ENCODE data around the gene RARG.
A peak's percentile ranks its signal among the peaks of the same experiment; 100 is the strongest.

Gene RARG

GRCh38 chr12:53231921-53232645 is at the start of gene RARG:
Gene RARG, minus strand, starts transcription at chr12:53232209. Its CDS starts 4,664 bp downstream, at chr12:53227545.
- DNase-seq: no peak

GRCh38 chr12:53279888-53280498 is 48.0 kb upstream of the RARG start:
- no peak for DNase-seq

GRCh38 chr12:53279283-53279869 is 47.4 kb upstream of the RARG start:
- no peak for DNase-seq

GRCh38 chr12:53277981-53278380 is 46.0 kb upstream of the RARG start:
- no peak for DNase-seq

- DNase-seq: no peak
These were observed 44.5 kb upstream of the RARG start for GRCh38 chr12:53276511-53276910.

- DNase-seq: no peak
These were observed 42.4 kb upstream of the RARG start for GRCh38 chr12:53274445-53274844.

- no peak for DNase-seq
These were observed 36.9 kb upstream of the RARG start for GRCh38 chr12:53268630-53269562.

GRCh38 chr12:53267999-53268629 is 36.1 kb upstream of the RARG start, which contains the start of gene ESPL1:
Gene ESPL1, plus strand, starts transcription at chr12:53268299. Its CDS starts 468 bp downstream, at chr12:53268767.
- peak; percentile 23 for DNase-seq

- no peak for DNase-seq
These were observed 35.4 kb upstream of the RARG start for GRCh38 chr12:53267306-53267998.

- DNase-seq: no peak
These were observed 33.8 kb upstream of the RARG start for GRCh38 chr12:53265783-53266182.

GRCh38 chr12:53259891-53260290 is 27.9 kb upstream of the RARG start:
- DNase-seq: no peak

- no peak for DNase-seq
These were observed 26.8 kb upstream of the RARG start for GRCh38 chr12:53258541-53259539.

GRCh38 chr12:53255996-53256395 is 24.0 kb upstream of the RARG start:
- no peak for DNase-seq

- DNase-seq: no peak
These were observed 23.0 kb upstream of the RARG start for GRCh38 chr12:53254816-53255545.

GRCh38 chr12:53253298-53253697 is 21.3 kb upstream of the RARG start:
- no peak for DNase-seq

GRCh38 chr12:53252349-53252916 is 20.4 kb upstream of the RARG start:
- no peak for DNase-seq

GRCh38 chr12:53251477-53252348 is 19.7 kb upstream of the RARG start:
- peak; percentile 64 for DNase-seq

- DNase-seq: no peak
These were observed 13.3 kb upstream of the RARG start for GRCh38 chr12:53245286-53245685.
